Endothelial cell of umbilical vein (primary cell): ENCODE measurements around the gene RUVBL1. TPM values are rescaled to one million over a fixed set of nuclear protein-coding genes. Genes with fewer than 3 reads are reported as not detected.

Source experiments
- BruUV-seq: library from RNA; stranded (reverse); fragments of 400-500 nt; replicated peaks from 2 replicates; lab custom pipeline; 2021; lab: Mats Ljungman, UMichigan
- CTCF ChIA-PET: fragments of 300-600, 350-600 bp; sonication (Branson Sonifier 250); formaldehyde crosslinking; loops from one replicate; lab custom pipeline; 2021; ENCODE audit warnings: antibody characterized with exemption, inconsistent platforms; lab: Charles Lee
- POLR2A ChIA-PET: fragments of 300-600, 350-600 bp; sonication (Branson Sonifier 250); formaldehyde crosslinking; loops from one replicate; lab custom pipeline; 2021; ENCODE audit warnings: antibody characterized with exemption, inconsistent platforms; lab: Charles Lee
- DNase-seq: peaks from one replicate; pipeline ENCODE4 v3.0.0-alpha.2; 2011; ENCODE audit warnings: low read depth, low spot score
- FAIRE-seq: peaks from 2 replicates; lab custom pipeline; 2011; peaks lifted over from hg19 to GRCh38; lab: Jason Lieb, UNC
- H2AFZ ChIP-seq: 2 replicates; pipeline ENCODE4 v1.6.0; 2012; ENCODE audit warnings: low read depth, low read length, control low read depth, inconsistent platforms
- H3K27ac ChIP-seq: 2 replicates; pipeline ENCODE4 v1.5.1; 2011; ENCODE audit warnings: low read depth, mild to moderate bottlenecking, control low read depth, low read length, moderate library complexity; ENCODE audit not compliant: insufficient read depth
- H3K27me3 ChIP-seq, 2 experiments: 2 replicates each; pipeline versions ENCODE4 v1.6.0 to v1.6.1; 2011; ENCODE audit warnings: low read length in 2 of 2, mixed read lengths in 1 of 2; ENCODE audit not compliant: control insufficient read depth in 2 of 2, insufficient read depth in 2 of 2
- H3K36me3 ChIP-seq, 2 experiments: 2 replicates in 1 of 2; 3 replicates in 1 of 2; pipeline ENCODE4 v1.5.1; 2011; ENCODE audit warnings: low read length in 2 of 2, mild to moderate bottlenecking in 1 of 2, moderate library complexity in 1 of 2; ENCODE audit not compliant: control insufficient read depth in 2 of 2, insufficient read depth in 2 of 2; ENCODE audit errors: extremely low read depth in 1 of 2
- H3K4me1 ChIP-seq: 3 replicates; pipeline ENCODE4 v1.5.1; 2011; ENCODE audit warnings: mild to moderate bottlenecking, low read length; ENCODE audit not compliant: control insufficient read depth, insufficient read depth; ENCODE audit errors: extremely low read depth
- H3K4me2 ChIP-seq: 2 replicates; pipeline ENCODE4 v1.6.1; 2011; ENCODE audit warnings: low read length, control low read depth, mixed read lengths; ENCODE audit not compliant: insufficient read depth
- H3K4me3 ChIP-seq, 3 experiments: fragments of 200-600 bp in 1 of 3; sonication (generic), shearing (Covaris generic) in 1 of 3; replicated peaks in 1 of 3; 2 replicates each; pipeline ENCODE4 v1.5.1; 2011 to 2016; ENCODE audit warnings: control low read depth in 3 of 3, low read length in 3 of 3, mild to moderate bottlenecking in 2 of 3, inconsistent platforms in 1 of 3, low read depth in 1 of 3, moderate library complexity in 1 of 3; ENCODE audit not compliant: insufficient read depth in 1 of 3
- H3K79me2 ChIP-seq: 2 replicates; pipeline ENCODE4 v1.6.0; 2012; ENCODE audit warnings: low read length, inconsistent platforms; ENCODE audit not compliant: control insufficient read depth, insufficient read depth
- H3K9ac ChIP-seq: replicated peaks from 2 replicates; pipeline ENCODE3; 2011; ENCODE audit warnings: low read length, control low read depth; ENCODE audit not compliant: insufficient read depth; ENCODE audit errors: extremely low read depth
- H3K9me1 ChIP-seq: replicated peaks from 3 replicates; pipeline ENCODE4 v1.6.0; 2011; ENCODE audit warnings: mild to moderate bottlenecking, low read length; ENCODE audit not compliant: control insufficient read depth, insufficient read depth; ENCODE audit errors: extremely low read depth
- H3K9me3 ChIP-seq: replicated peaks from 2 replicates; pipeline ENCODE4 v1.5.1; 2012; ENCODE audit warnings: low read length, inconsistent platforms; ENCODE audit not compliant: control insufficient read depth, insufficient read depth
- H4K20me1 ChIP-seq: replicated peaks from 2 replicates; pipeline ENCODE3; 2011; ENCODE audit warnings: mild to moderate bottlenecking, low read length; ENCODE audit not compliant: control insufficient read depth, insufficient read depth; ENCODE audit errors: extremely low read depth
- EZH2 ChIP-seq: IDR thresholded peaks from 2 replicates; pipeline ENCODE4 v1.6.1; 2012; ENCODE audit warnings: borderline replicate concordance, low read depth, mild to moderate bottlenecking, moderate library complexity, low read length, inconsistent platforms; ENCODE audit not compliant: severe bottlenecking
- FOS ChIP-seq: IDR thresholded peaks from 2 replicates; pipeline ENCODE4 v1.6.1; 2011; ENCODE audit warnings: mild to moderate bottlenecking, low read length, moderate library complexity, borderline replicate concordance; ENCODE audit not compliant: insufficient read depth
- GATA2 ChIP-seq: IDR thresholded peaks from 2 replicates; pipeline ENCODE4 v1.7.0; 2011; ENCODE audit warnings: low read depth, mild to moderate bottlenecking, moderate library complexity, mixed read lengths, low read length; ENCODE audit not compliant: insufficient read length, insufficient read depth
- JUN ChIP-seq: IDR thresholded peaks from 2 replicates; pipeline ENCODE4 v1.6.1; 2011; ENCODE audit warnings: borderline replicate concordance, low read depth; ENCODE audit not compliant: insufficient read length, insufficient read depth
- MYC ChIP-seq: IDR thresholded peaks from one replicate; pipeline ENCODE4 v1.6.1; 2011; ENCODE audit warnings: mild to moderate bottlenecking, low read depth, low read length
- POLR2A ChIP-seq: IDR thresholded peaks from 2 replicates; pipeline ENCODE4 v1.6.1; 2012; ENCODE audit warnings: low read depth, mild to moderate bottlenecking, control low read depth, low read length
- POLR2AphosphoS5 ChIP-seq: IDR thresholded peaks from 2 replicates; pipeline ENCODE4 v1.6.1; 2012; ENCODE audit warnings: low read depth, mild to moderate bottlenecking, control low read depth, low read length, moderate library complexity; ENCODE audit not compliant: insufficient read depth
- dilution Hi-C: fragments of 300-500 bp; cut with MboI; formaldehyde crosslinking; loops from one replicate; pipeline ENCODE4 v1.15.0; 2019; ENCODE audit warnings: low sequenced_read_pairs; ENCODE audit not compliant: extremely low pct_ligation_motif_present
- intact Hi-C: fragments of 100-400 bp; cut with micrococcal nuclease; formaldehyde crosslinking; loops from one replicate; pipeline ENCODE4 v1.10.0; 2022
- polyA plus RNA-seq, 4 experiments: library from polyadenylated mRNA; depleted of rRNA in 3 of 4; stranded (reverse) in 3 of 4; unstranded in 1 of 4; fragments of >200 nt; gene quantifications; 2 replicates each; pipeline versions ENCODE4 v1.2.1 to v1.2.3, GENCODE V29; 2011 to 2012; ENCODE audit warnings: missing spikeins in 1 of 4
- total RNA-seq: library from RNA; stranded (reverse); gene quantifications from 2 replicates; pipeline ENCODE4 v1.2.3, GENCODE V29; 2021
- TF ChIP-seq, protein P1 (sequence below), 2 donors: IDR thresholded peaks; 1 replicate in 1 of 2; 2 replicates in 1 of 2; pipeline ENCODE4 v1.5.1; 2011; ENCODE audit warnings: low read length in 2 of 2, mild to moderate bottlenecking in 2 of 2, moderate library complexity in 2 of 2, control low read depth in 1 of 2, inconsistent platforms in 1 of 2, low read depth in 1 of 2; ENCODE audit not compliant: insufficient read depth in 1 of 2; ENCODE audit errors: extremely low read depth in 1 of 2

Gene RUVBL1
- total and polyA plus RNA-seq, 2 donors (not counting 3 experiments of a cell fraction or from before 2014, with no cell fraction given), result 52.5 to 58.5 TPM

DNA sequence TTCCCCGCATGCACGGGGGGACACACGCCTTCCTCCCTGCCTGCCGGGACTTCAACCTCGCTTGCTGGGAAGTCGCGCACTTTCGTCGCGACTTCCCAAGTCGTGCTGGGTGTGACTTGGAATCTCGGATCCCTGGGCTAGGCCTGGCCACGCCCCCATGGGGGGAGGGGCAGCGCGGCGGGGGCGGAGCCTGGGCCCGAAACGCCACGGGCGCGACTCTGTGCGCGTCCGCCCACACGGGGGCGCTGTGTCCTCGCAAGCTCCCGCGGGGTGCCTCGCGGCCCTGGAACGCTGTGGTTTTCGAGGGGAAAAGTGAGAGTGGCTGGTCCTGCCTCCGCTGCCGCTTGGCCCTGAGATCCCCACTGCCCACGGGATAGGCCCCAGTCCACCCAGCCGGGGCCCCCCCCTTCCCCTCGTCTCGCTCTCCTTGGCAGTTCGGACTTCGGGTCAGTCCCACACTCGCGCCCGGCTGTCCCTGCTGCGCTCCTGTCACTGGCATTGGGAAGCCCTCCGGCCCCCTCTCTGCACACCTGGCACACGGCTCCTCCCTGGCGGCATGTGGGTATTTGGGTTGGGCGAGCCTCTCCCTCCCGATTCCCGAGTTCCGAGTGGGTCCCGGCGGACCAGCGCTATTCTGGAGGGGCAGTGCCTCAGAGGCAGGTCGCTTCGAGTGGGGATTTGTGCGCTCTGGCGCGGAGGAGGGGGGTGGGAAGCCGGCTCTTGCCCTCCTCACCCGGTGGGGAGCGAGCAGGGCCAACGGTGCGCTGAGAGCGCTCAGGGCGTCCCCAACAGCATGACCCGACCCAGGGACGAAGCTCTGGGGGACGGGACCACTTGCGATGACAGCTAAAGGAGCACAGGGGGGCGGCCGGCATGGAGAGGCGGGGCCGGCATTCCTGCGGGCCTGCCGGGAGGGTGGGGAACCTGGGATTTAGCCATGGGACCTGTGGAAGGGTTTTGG lies 47.8 kb downstream of the RUVBL1 start:
- Histone ChIP-seq H3K36me3 (peaks cover 7 to 24% of the 10 kb centered on the region in 2 experiments), H2AFZ (peak overlapping the region; percentile 26)
- no TSS peak for BruUV-seq

More for the DNA sequence above, 47.8 kb downstream of the RUVBL1 start:
- Histone ChIP-seq H3K27ac (peak overlapping the region; percentile 33), H3K9ac (peak overlapping the region; percentile 0), H3K27me3 (no peaks in the 10 kb centered on the region), H3K9me3 (no peaks in the 10 kb centered on the region), H3K4me3 (peak overlapping the region in 2 of 3 experiments; percentile 16 to 44), H3K9me1 (no peaks in the 10 kb centered on the region), H3K4me2 (peak overlapping the region; percentile 62), H4K20me1 (no peaks in the 10 kb centered on the region), H3K4me1 (peaks cover 51% of the 10 kb centered on the region), H3K79me2 (peaks cover 5% of the 10 kb centered on the region)
- POLR2A ChIA-PET, result no interaction called here
- dilution Hi-C loops (no loop called here), intact Hi-C loops (loop anchor here (1.0 to 5.0 kb wide), 5 partner anchors 19 to 533 kb away; partner anchors contain the start of gene RUVBL1)
- CTCF ChIA-PET, result interaction anchor here (1.0 to 2.6 kb wide), 8 partner anchors 9 to 59 kb away, joined by 3 to 32 read pairs (median 5); partner anchors contain the start of gene RUVBL1
- DNase-seq, result peak; percentile 94
- peak; percentile 55 for TF ChIP-seq POLR2A
- TF ChIP-seq FOS, result no peak
- no peak for TF ChIP-seq JUN
- no peak for TF ChIP-seq GATA2
- peak; percentile 77 for TF ChIP-seq POLR2AphosphoS5
- TF ChIP-seq MYC, result peak; percentile 26
- no peak for TF ChIP-seq EZH2
- TF ChIP-seq, protein P1, sequence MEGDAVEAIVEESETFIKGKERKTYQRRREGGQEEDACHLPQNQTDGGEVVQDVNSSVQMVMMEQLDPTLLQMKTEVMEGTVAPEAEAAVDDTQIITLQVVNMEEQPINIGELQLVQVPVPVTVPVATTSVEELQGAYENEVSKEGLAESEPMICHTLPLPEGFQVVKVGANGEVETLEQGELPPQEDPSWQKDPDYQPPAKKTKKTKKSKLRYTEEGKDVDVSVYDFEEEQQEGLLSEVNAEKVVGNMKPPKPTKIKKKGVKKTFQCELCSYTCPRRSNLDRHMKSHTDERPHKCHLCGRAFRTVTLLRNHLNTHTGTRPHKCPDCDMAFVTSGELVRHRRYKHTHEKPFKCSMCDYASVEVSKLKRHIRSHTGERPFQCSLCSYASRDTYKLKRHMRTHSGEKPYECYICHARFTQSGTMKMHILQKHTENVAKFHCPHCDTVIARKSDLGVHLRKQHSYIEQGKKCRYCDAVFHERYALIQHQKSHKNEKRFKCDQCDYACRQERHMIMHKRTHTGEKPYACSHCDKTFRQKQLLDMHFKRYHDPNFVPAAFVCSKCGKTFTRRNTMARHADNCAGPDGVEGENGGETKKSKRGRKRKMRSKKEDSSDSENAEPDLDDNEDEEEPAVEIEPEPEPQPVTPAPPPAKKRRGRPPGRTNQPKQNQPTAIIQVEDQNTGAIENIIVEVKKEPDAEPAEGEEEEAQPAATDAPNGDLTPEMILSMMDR (IDR thresholded peaks at IDR 0.05; ENCODE audit: extremely low read depth in 1 of 2, insufficient read depth in 1 of 2, low read depth in 1 of 2, low read length in 2 of 2), result peak; percentile 95 to 98
- FAIRE-seq, result peak; percentile 91
